Measurements from ENCODE around the gene WDR49.

DNA sequence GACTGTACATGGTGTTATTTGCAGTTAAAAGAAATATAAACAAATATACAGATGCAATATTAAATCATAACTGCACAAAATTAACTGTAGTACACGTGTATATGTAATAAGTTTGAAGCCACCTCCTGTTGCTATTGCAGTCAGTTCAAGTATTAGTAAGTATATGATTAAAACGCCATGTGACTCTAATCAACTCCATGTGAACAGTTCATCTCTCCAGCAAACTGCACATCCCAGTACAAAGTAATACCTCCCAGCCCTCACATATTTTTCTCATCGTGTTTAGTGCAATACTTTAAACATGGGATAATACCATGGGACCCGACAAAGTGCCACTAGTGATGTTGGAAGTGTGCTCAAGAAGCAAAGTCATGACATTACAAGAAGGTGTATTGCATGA is 46.3 kb upstream of the WDR49 start:
- TF ChIP-seq, protein P1, sequence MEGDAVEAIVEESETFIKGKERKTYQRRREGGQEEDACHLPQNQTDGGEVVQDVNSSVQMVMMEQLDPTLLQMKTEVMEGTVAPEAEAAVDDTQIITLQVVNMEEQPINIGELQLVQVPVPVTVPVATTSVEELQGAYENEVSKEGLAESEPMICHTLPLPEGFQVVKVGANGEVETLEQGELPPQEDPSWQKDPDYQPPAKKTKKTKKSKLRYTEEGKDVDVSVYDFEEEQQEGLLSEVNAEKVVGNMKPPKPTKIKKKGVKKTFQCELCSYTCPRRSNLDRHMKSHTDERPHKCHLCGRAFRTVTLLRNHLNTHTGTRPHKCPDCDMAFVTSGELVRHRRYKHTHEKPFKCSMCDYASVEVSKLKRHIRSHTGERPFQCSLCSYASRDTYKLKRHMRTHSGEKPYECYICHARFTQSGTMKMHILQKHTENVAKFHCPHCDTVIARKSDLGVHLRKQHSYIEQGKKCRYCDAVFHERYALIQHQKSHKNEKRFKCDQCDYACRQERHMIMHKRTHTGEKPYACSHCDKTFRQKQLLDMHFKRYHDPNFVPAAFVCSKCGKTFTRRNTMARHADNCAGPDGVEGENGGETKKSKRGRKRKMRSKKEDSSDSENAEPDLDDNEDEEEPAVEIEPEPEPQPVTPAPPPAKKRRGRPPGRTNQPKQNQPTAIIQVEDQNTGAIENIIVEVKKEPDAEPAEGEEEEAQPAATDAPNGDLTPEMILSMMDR (IDR thresholded peaks at IDR 0.05): no peak
- TF ChIP-seq POLR2A (IDR thresholded peaks at IDR 0.05): no peak

Data from vagina (tissue), 2 donors.